K562 (cell line): ENCODE data around the gene RPL21. TPM values are rescaled to one million over a fixed set of nuclear protein-coding genes. Genes with fewer than 3 reads are reported as not detected.

Source experiments
- ATAC-seq: fragments of 200-7000 bp; cut with Tn5 transposase; 3 replicates; pipeline ENCODE4 v1.9.1; 2020; ENCODE audit warnings: moderate library complexity
- BruUV-seq: library from RNA; stranded (reverse); fragments of 400-500 nt; replicated peaks from 2 replicates; lab custom pipeline; 2021; lab: Mats Ljungman, UMichigan
- CTCF ChIA-PET: fragments of 300-600 bp; formaldehyde crosslinking; extraction: SDS; loops from one replicate; lab custom pipeline; 2021; ENCODE audit warnings: low intra/inter-chr PET ratio; lab: Yijun Ruan, JAX
- POLR2A ChIA-PET: fragments of 300-600, 350-650 bp; sonication (Branson Sonifier 250); formaldehyde crosslinking; extraction: SDS; loops from one replicate; lab custom pipeline; 2021; ENCODE audit warnings: antibody characterized with exemption, inconsistent platforms; lab: Yijun Ruan, JAX
- DNase-seq, 4 experiments: peaks; one replicate each; pipeline versions ENCODE4 v3.0.0 to v3.0.0-alpha.2; 2011 to 2018; ENCODE audit warnings: low spot score in 3 of 4, mixed read lengths in 3 of 4; ENCODE audit errors: extremely low read depth in 1 of 4
- FAIRE-seq: peaks from 2 replicates; lab custom pipeline; 2011; peaks lifted over from hg19 to GRCh38; lab: Jason Lieb, UNC
- H2AFZ ChIP-seq: 2 replicates; pipeline ENCODE4 v1.6.0; 2011; ENCODE audit warnings: low read depth, low read length, control low read depth, inconsistent platforms
- H3K27ac ChIP-seq: fragments of 200-600 bp; 3 replicates; pipeline ENCODE4 v1.8.0; 2011; ENCODE audit warnings: low read depth, mild to moderate bottlenecking, control low read depth, inconsistent platforms, low read length, moderate library complexity, mixed read lengths; ENCODE audit errors: extremely low read depth
- H3K27me3 ChIP-seq, 2 experiments: fragments of 300-600 bp in 1 of 2; 2 replicates in 1 of 2; 3 replicates in 1 of 2; pipeline versions ENCODE4 v1.6.0 to v1.8.0; 2011; ENCODE audit warnings: inconsistent platforms in 2 of 2, low read length in 2 of 2, mild to moderate bottlenecking in 1 of 2, mixed read lengths in 1 of 2, moderate library complexity in 1 of 2; ENCODE audit not compliant: control insufficient read depth in 2 of 2, insufficient read depth in 2 of 2
- H3K36me3 ChIP-seq: fragments of 300-600 bp; 3 replicates; pipeline ENCODE4 v1.8.0; 2011; ENCODE audit warnings: mild to moderate bottlenecking, low read length, inconsistent platforms; ENCODE audit not compliant: control insufficient read depth, insufficient read depth
- H3K4me1 ChIP-seq, 2 experiments: fragments of 200-600 bp in 1 of 2; replicated peaks in 1 of 2; 2 replicates in 1 of 2; 3 replicates in 1 of 2; pipeline versions ENCODE4 v1.5.1 to v1.8.0; 2011; ENCODE audit warnings: inconsistent platforms in 2 of 2, low read length in 2 of 2, mild to moderate bottlenecking in 1 of 2, mixed read lengths in 1 of 2, moderate library complexity in 1 of 2; ENCODE audit not compliant: control insufficient read depth in 2 of 2, insufficient read depth in 2 of 2
- H3K4me2 ChIP-seq: 2 replicates; pipeline ENCODE4 v1.6.1; 2011; ENCODE audit warnings: low read length, control low read depth, inconsistent platforms, mixed read lengths; ENCODE audit not compliant: insufficient read depth
- H3K4me3 ChIP-seq: fragments of 200-600 bp; sonication (generic), shearing (Covaris generic); 2 replicates; pipeline ENCODE4 v1.5.1; 2016; ENCODE audit warnings: control low read depth, inconsistent platforms
- H3K79me2 ChIP-seq: fragments of 200-600 bp; 3 replicates; pipeline ENCODE4 v1.8.0; 2011; ENCODE audit warnings: low read length, inconsistent platforms; ENCODE audit not compliant: control insufficient read depth, insufficient read depth
- H3K9ac ChIP-seq, 2 experiments: 2 replicates each; pipeline versions ENCODE4 v1.6.0 to v1.6.1; 2011; ENCODE audit warnings: low read depth in 2 of 2, low read length in 2 of 2, control low read depth in 1 of 2, inconsistent platforms in 1 of 2, mild to moderate bottlenecking in 1 of 2, mixed read lengths in 1 of 2; ENCODE audit not compliant: insufficient read depth in 1 of 2
- H3K9me1 ChIP-seq: one replicate; pipeline ENCODE4 v1.6.0; 2011; ENCODE audit warnings: inconsistent platforms, mild to moderate bottlenecking, low read length, moderate library complexity; ENCODE audit not compliant: control insufficient read depth, insufficient read depth
- H3K9me3 ChIP-seq: replicated peaks from 2 replicates; pipeline ENCODE4 v1.5.1; 2011; ENCODE audit warnings: low read depth, low read length, inconsistent platforms; ENCODE audit not compliant: control insufficient read depth, insufficient read depth
- H4K20me1 ChIP-seq: replicated peaks from 2 replicates; pipeline ENCODE4 v1.6.1; 2011; ENCODE audit warnings: low read length, inconsistent platforms, mixed read lengths; ENCODE audit not compliant: control insufficient read depth, insufficient read depth
- HBP1 ChIP-seq: fragments of 450-650 bp; formaldehyde crosslinking; IDR thresholded peaks from 2 replicates; pipeline ENCODE4 v1.4.0; 2022; ENCODE audit warnings: missing genetic modification characterization
- ILF3 ChIP-seq: fragments of 450-650 bp; IDR thresholded peaks from 2 replicates; pipeline ENCODE4 v1.6.1; 2018; ENCODE audit warnings: antibody characterized with exemption, mild to moderate bottlenecking, moderate library complexity, borderline replicate concordance
- NRF1 ChIP-seq, 2 experiments: fragments of 450-650 bp; IDR thresholded peaks in 1 of 2; conservative IDR thresholded peaks in 1 of 2; 2 replicates each; pipeline ENCODE4 v1.6.1; 2014; ENCODE audit warnings: mild to moderate bottlenecking in 2 of 2
- POLR2AphosphoS2 ChIP-seq: IDR thresholded peaks from 2 replicates; pipeline ENCODE4 v1.6.1; 2012; ENCODE audit warnings: low read length, improper control_type of control experiment
- POLR2B ChIP-seq: fragments of 450-650 bp; IDR thresholded peaks from 2 replicates; pipeline ENCODE4 v1.6.1; 2018; ENCODE audit warnings: low read depth; ENCODE audit not compliant: partially characterized antibody
- STAT6 ChIP-seq: sonication (generic); formaldehyde crosslinking; IDR thresholded peaks from 2 replicates; pipeline ENCODE4 v1.8.1; 2023; ENCODE audit warnings: mild to moderate bottlenecking, missing genetic modification reagents
- SUPT5H ChIP-seq: fragments of 450-650 bp; IDR thresholded peaks from 2 replicates; pipeline ENCODE4 v1.6.1; 2016
- TGIF2 ChIP-seq: sonication (generic); formaldehyde crosslinking; IDR thresholded peaks from 2 replicates; pipeline ENCODE4 v1.8.1; 2022; ENCODE audit warnings: mild to moderate bottlenecking, missing genetic modification reagents, moderate library complexity
- ZNF407 ChIP-seq: fragments of 450-650 bp; IDR thresholded peaks from 2 replicates; pipeline ENCODE4 v1.6.1; 2016; ENCODE audit warnings: low read depth
- ZNF77 ChIP-seq: fragments of 250-450 bp; sonication (Bioruptor Pico); IDR thresholded peaks from 2 replicates; pipeline ENCODE4 v1.5.0; 2020
- WGBS: fragments of 100-300 bp; shearing (Covaris generic); methylation state at CpG from one replicate; pipeline ENCODE4 v1.1.6; 2016; ENCODE audit warnings: low coverage, mixed read lengths; ENCODE audit not compliant: insufficient coverage; ENCODE audit errors: missing lambda C conversion rate; 5-methylcytosine and 5-hydroxymethylcytosine counted together
- in situ Hi-C: fragments of 300-500 bp; cut with MboI; formaldehyde crosslinking; loops from 4 replicates; pipeline ENCODE4 v1.15.0; 2018; ENCODE audit warnings: inconsistent platforms, mixed read lengths
- intact Hi-C: fragments of 100-400 bp; cut with micrococcal nuclease; formaldehyde crosslinking; loops from 2 replicates; pipeline ENCODE4 v1.14.2; 2022
- polyA plus RNA-seq, 8 experiments: library from polyadenylated mRNA; depleted of rRNA in 4 of 8; stranded (reverse) in 5 of 8; unstranded in 3 of 8; fragments of >200 nt; fragmentation: Nextera tagmentation in 2 of 8; fragmentation: Illumina TruSeq in 1 of 8; extraction: Ambion mirVana in 2 of 8; extraction: Trizol in 1 of 8; gene quantifications; 2 replicates each; pipeline versions ENCODE4 v1.2.1 to v1.2.3, GENCODE V29; 2011 to 2014; ENCODE audit warnings: inconsistent platforms in 1 of 8, missing spikeins in 1 of 8
- total RNA-seq, 7 experiments: library from RNA; depleted of rRNA in 6 of 7; stranded (reverse); fragments of >200 nt in 6 of 7; fragmentation: Illumina TruSeq in 2 of 7; extraction: Trizol in 2 of 7; gene quantifications; 2 replicates each; pipeline versions ENCODE4 v1.2.1 to v1.2.3, GENCODE V29; 2011 to 2021; ENCODE audit warnings: low replicate concordance in 1 of 7

Gene RPL21
- total and polyA plus RNA-seq, 9 of the 15 experiments (the other 6 are each of a cell fraction or from before 2014, with no cell fraction given): 622 to 4,203 (median 1,676) TPM

GRCh38 chr13:27257648-27258253 is 6.4 kb downstream of the RPL21 start:
- H4K20me1 ChIP-seq: peaks cover 16% of the 10 kb centered on the region
- H3K27me3 ChIP-seq: no peaks in the 10 kb centered on the region
- WGBS: 76% methylated on average over 11 of the region's 11 CpGs
- H3K4me2 ChIP-seq: no peak overlapping the region
- peaks cover 66% of the 10 kb centered on the region for H3K36me3 ChIP-seq
- ChIA-PET CTCF (no interaction called here), POLR2A (interaction anchor here (0.9 to 1.2 kb wide), 5 partner anchors 13 to 85 kb away, joined by 3 to 6 read pairs (median 3); partner anchors contain the start of gene RASL11A)
- DNase-seq: no peak
- H3K4me1 ChIP-seq: peaks cover 0 to 7% of the 10 kb centered on the region in 2 experiments; a peak in 3 of 5 replicates
- no peak overlapping the region for H2AFZ ChIP-seq
- intact Hi-C loops (no loop called here), in situ Hi-C loops (no loop called here)
- no peaks in the 10 kb centered on the region for H3K9me3 ChIP-seq
- no peak overlapping the region for H3K4me3 ChIP-seq
- ATAC-seq: peak; percentile 49
- BruUV-seq: no TSS peak
- H3K79me2 ChIP-seq: peaks cover 31% of the 10 kb centered on the region
- FAIRE-seq: no peak
- no peaks in the 10 kb centered on the region for H3K9me1 ChIP-seq
- no peak overlapping the region for H3K9ac ChIP-seq
- peak overlapping the region; percentile 52; the same call in 2 of the 3 replicates for H3K27ac ChIP-seq
- TF ChIP-seq ILF3 (peak; percentile 52; the same call in 1 of the 2 replicates), ZNF77 (CRISPR knock-in tag) (no peak), HBP1 (peak; percentile 63; the same call in 1 of the 2 replicates), POLR2B (peak; percentile 81), ZNF407 (no peak), TGIF2 (CRISPR knock-in tag) (no peak), STAT6 (no peak), SUPT5H (peak; percentile 75), POLR2AphosphoS2 (peak; percentile 92), NRF1 (conservative IDR thresholded peaks at IDR 0.05 in 1 of 2, IDR thresholded peaks at IDR 0.05 in 1 of 2) (no peak)
